ENCODE results near the gene SLC5A11. TPM values are rescaled to one million over a fixed set of nuclear protein-coding genes. Genes with fewer than 3 reads are reported as not detected.

Gene SLC5A11
- total RNA-seq, 1 donor from 2014 or later: not detected

GRCh38 chr16:24801761-24802302 is 43.9 kb upstream of the SLC5A11 start:
- peaks cover 70% of the 10 kb centered on the region for H3K36me3 ChIP-seq (ENCODE audit: insufficient read depth, low read length)

GRCh38 chr16:24805484-24805883 is 40.3 kb upstream of the SLC5A11 start:
- Histone ChIP-seq H4K20me1 (ENCODE audit: insufficient read depth, low read length) (peaks cover 9% of the 10 kb centered on the region), H3K4me1 (ENCODE audit: insufficient read depth, low read length) (no peaks in the 10 kb centered on the region), H3K36me3 (ENCODE audit: insufficient read depth, low read length) (peaks cover 71% of the 10 kb centered on the region), H3K9ac (ENCODE audit: low read length) (no peak overlapping the region), H3K79me2 (ENCODE audit: insufficient read depth, low read length) (no peaks in the 10 kb centered on the region), H3K27me3 (ENCODE audit: insufficient read depth, low read length) (no peaks in the 10 kb centered on the region), H2AFZ (ENCODE audit: low read depth, low read length) (no peak overlapping the region), H3K4me3 (ENCODE audit: insufficient read depth, low read depth, low read length) (no peak overlapping the region), H3K27ac (ENCODE audit: low read depth, low read length) (no peak overlapping the region), H3K4me2 (ENCODE audit: low read length) (no peak overlapping the region), H3K9me3 (ENCODE audit: insufficient read depth, low read depth, low read length) (no peaks in the 10 kb centered on the region)
- Mint-ChIP-seq H3K27ac (ENCODE audit: unreplicated experiment) (no peak overlapping the region), H3K4me3 (ENCODE audit: unreplicated experiment) (no peak overlapping the region), H3K4me1 (ENCODE audit: low read depth, unreplicated experiment) (peaks cover 15% of the 10 kb centered on the region), H3K36me3 (ENCODE audit: low read depth, unreplicated experiment) (peaks cover 16% of the 10 kb centered on the region), H3K9me3 (ENCODE audit: unreplicated experiment) (no peaks in the 10 kb centered on the region), H3K27me3 (ENCODE audit: low read depth, unreplicated experiment) (no peaks in the 10 kb centered on the region)
- TF ChIP-seq EZH2 (IDR thresholded peaks at IDR 0.05; ENCODE audit: insufficient read depth, low read length): no peak
- FAIRE-seq (no peak), DNase-seq (ENCODE audit: low read depth) (no peak)

More at GRCh38 chr16:24801761-24802302, 43.9 kb upstream of the SLC5A11 start:
- no peaks in the 10 kb centered on the region for H3K79me2 ChIP-seq (ENCODE audit: insufficient read depth, low read length)
- Mint-ChIP-seq H3K27me3 (ENCODE audit: low read depth, unreplicated experiment) (no peaks in the 10 kb centered on the region), H3K36me3 (ENCODE audit: low read depth, unreplicated experiment) (peaks cover 30% of the 10 kb centered on the region), H3K4me1 (ENCODE audit: low read depth, unreplicated experiment) (peaks cover 21% of the 10 kb centered on the region), H3K4me3 (ENCODE audit: unreplicated experiment) (no peak overlapping the region), H3K27ac (ENCODE audit: unreplicated experiment) (peak overlapping the region; percentile 14), H3K9me3 (ENCODE audit: unreplicated experiment) (no peaks in the 10 kb centered on the region)
- DNase-seq (ENCODE audit: low read depth): peak; percentile 25
- peaks cover 4% of the 10 kb centered on the region for H4K20me1 ChIP-seq (ENCODE audit: insufficient read depth, low read length)
- no peak overlapping the region for H3K9ac ChIP-seq (ENCODE audit: low read length)
- TF ChIP-seq CTCF (IDR thresholded peaks at IDR 0.05; ENCODE audit: insufficient read depth, low read depth, low read length) (no peak), EZH2 (IDR thresholded peaks at IDR 0.05; ENCODE audit: insufficient read depth, low read length) (no peak)
- H3K27me3 ChIP-seq (ENCODE audit: insufficient read depth, low read length): no peaks in the 10 kb centered on the region
- no peak for FAIRE-seq
- H3K4me3 ChIP-seq (ENCODE audit: insufficient read depth, low read depth, low read length): no peak overlapping the region
- no peak overlapping the region for H3K27ac ChIP-seq (ENCODE audit: low read depth, low read length)
- no peak overlapping the region for H2AFZ ChIP-seq (ENCODE audit: low read depth, low read length)
- H3K4me1 ChIP-seq (ENCODE audit: insufficient read depth, low read length): no peaks in the 10 kb centered on the region
- no peak overlapping the region for H3K4me2 ChIP-seq (ENCODE audit: low read length)
- no peaks in the 10 kb centered on the region for H3K9me3 ChIP-seq (ENCODE audit: insufficient read depth, low read depth, low read length)

GRCh38 chr16:24807301-24807700 is 38.5 kb upstream of the SLC5A11 start:
- Histone ChIP-seq H3K4me3 (ENCODE audit: insufficient read depth, low read depth, low read length) (no peak overlapping the region), H3K79me2 (ENCODE audit: insufficient read depth, low read length) (peaks cover under 1% of the 10 kb centered on the region), H3K27ac (ENCODE audit: low read depth, low read length) (no peak overlapping the region), H3K9ac (ENCODE audit: low read length) (no peak overlapping the region), H3K9me3 (ENCODE audit: insufficient read depth, low read depth, low read length) (no peaks in the 10 kb centered on the region), H3K36me3 (ENCODE audit: insufficient read depth, low read length) (peaks cover 79% of the 10 kb centered on the region), H3K4me1 (ENCODE audit: insufficient read depth, low read length) (no peaks in the 10 kb centered on the region), H2AFZ (ENCODE audit: low read depth, low read length) (no peak overlapping the region), H3K27me3 (ENCODE audit: insufficient read depth, low read length) (no peaks in the 10 kb centered on the region), H3K4me2 (ENCODE audit: low read length) (no peak overlapping the region), H4K20me1 (ENCODE audit: insufficient read depth, low read length) (peaks cover 22% of the 10 kb centered on the region)
- H3K36me3 Mint-ChIP-seq (ENCODE audit: low read depth, unreplicated experiment): peaks cover 6% of the 10 kb centered on the region
- H3K9me3 Mint-ChIP-seq (ENCODE audit: unreplicated experiment): no peaks in the 10 kb centered on the region
- no peak overlapping the region for H3K27ac Mint-ChIP-seq (ENCODE audit: unreplicated experiment)
- H3K27me3 Mint-ChIP-seq (ENCODE audit: low read depth, unreplicated experiment): no peaks in the 10 kb centered on the region
- no peaks in the 10 kb centered on the region for H3K4me1 Mint-ChIP-seq (ENCODE audit: low read depth, unreplicated experiment)
- DNase-seq (ENCODE audit: low read depth) (no peak), FAIRE-seq (no peak)
- no peak overlapping the region for H3K4me3 Mint-ChIP-seq (ENCODE audit: unreplicated experiment)
- no peak for TF ChIP-seq CTCF (IDR thresholded peaks at IDR 0.05; ENCODE audit: insufficient read depth, low read depth, low read length)
- TF ChIP-seq EZH2 (IDR thresholded peaks at IDR 0.05; ENCODE audit: insufficient read depth, low read length): no peak
